ENCODE measurements around the gene SLC17A7. TPM values are rescaled to one million over a fixed set of nuclear protein-coding genes. Genes with fewer than 3 reads are reported as not detected.

SLC17A7 gene
- total and polyA plus RNA-seq, 2 experiments from 2014 or later = 0.77 to 2.2 TPM

DNA sequence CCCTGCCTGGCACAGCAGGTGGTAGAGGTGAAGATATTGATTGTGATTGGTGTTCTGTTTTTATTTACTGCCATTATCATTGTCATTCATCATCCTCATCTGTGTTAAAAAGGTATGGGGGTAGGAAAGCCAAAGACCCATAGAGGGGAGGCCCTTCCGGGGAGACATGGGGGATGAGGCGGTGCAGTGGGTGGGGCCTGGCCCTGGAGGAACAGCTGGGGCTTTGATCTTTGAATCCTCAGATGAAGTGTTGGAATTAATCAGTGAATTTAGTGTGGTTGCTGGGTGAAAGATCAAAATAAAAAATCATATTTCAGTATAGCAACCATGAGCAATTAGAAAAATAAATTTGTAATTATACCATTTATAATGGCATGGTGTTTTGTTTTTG, 25.5 kb downstream of the SLC17A7 start:
- Histone ChIP-seq H3K27me3 (no peaks in the 10 kb centered on the region), H3K9me3 (ENCODE audit: low read depth) (no peaks in the 10 kb centered on the region), H3K4me1 (ENCODE audit: low read depth) (peaks cover 9% of the 10 kb centered on the region), H3K27ac (no peak overlapping the region), H3K36me3 (no peaks in the 10 kb centered on the region), H3K4me3 (no peak overlapping the region)
- no peak for DNase-seq (ENCODE audit: low read depth in 1 of 2, low spot score in 1 of 2)
- no peak for TF ChIP-seq CTCF (IDR thresholded peaks at IDR 0.05; ENCODE audit: low read depth, low read length)

DNA sequence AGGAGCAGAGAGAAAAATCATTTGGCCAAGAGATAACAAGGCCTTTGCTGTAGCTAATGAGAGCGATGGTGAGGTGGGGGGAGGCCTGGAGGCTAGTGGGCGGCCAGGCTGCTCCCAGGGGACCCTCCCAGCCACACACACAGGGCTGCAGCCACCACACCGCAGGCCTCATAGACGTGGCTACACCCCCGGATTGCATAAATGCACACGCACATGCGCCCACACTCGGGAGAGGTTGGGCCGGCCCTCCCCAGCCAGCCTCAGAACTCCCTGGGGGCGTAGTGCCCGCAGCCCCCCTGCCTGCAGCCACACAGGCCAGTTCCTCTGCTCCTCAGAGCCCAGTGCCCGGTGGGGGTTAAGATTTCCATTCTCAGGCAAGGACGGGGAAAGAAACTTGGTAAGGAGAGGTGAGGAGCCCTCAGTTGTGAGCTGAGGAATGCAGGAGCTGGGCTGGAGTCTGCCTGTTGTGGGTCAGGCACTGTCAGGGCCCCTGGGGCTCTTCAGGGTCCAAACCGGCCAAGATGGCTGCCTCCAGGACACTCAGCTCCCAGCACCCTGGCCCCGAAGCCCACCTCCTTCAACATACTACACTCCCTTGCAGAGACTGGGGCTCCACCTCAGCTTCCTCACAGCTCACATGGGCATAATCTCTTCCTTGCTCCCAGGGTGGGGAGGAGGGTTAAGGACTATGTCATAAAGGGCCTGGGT, 26.1 kb downstream of the SLC17A7 start:
- no peak overlapping the region for H3K27ac ChIP-seq
- H3K4me3 ChIP-seq = no peak overlapping the region
- H3K4me1 ChIP-seq (ENCODE audit: low read depth) = peaks cover 9% of the 10 kb centered on the region
- no peaks in the 10 kb centered on the region for H3K9me3 ChIP-seq (ENCODE audit: low read depth)
- no peaks in the 10 kb centered on the region for H3K36me3 ChIP-seq
- H3K27me3 ChIP-seq = no peaks in the 10 kb centered on the region
- no peak for TF ChIP-seq CTCF (IDR thresholded peaks at IDR 0.05; ENCODE audit: low read depth, low read length)
- peak in 1 of 2 donors; percentile 86 for DNase-seq (ENCODE audit: low read depth in 1 of 2, low spot score in 1 of 2)

DNA sequence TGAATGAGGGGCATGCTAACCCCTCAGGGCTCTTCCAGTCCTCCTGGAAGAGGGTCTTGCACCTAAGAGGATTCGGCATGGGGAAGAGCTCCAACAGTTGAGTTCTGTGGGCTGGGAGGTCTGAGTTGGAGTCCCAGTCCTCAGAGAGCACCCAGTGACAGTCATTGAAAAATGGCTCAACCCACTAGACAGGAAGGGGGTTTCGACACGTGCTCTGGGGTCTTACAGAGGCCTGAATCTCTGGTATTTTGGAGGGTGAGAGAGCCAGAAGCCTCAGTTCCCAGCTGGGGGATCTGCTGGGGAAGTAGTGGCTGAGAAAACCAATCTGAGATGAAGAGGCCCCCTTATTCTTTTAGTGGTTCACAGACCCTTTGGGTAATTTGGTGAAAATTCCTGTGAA, 27.1 kb downstream of the SLC17A7 start:
- Histone ChIP-seq H3K9me3 (ENCODE audit: low read depth) (no peaks in the 10 kb centered on the region), H3K4me1 (ENCODE audit: low read depth) (peaks cover 14% of the 10 kb centered on the region), H3K27me3 (no peaks in the 10 kb centered on the region), H3K36me3 (no peaks in the 10 kb centered on the region), H3K27ac (no peak overlapping the region), H3K4me3 (no peak overlapping the region)
- TF ChIP-seq CTCF (IDR thresholded peaks at IDR 0.05; ENCODE audit: low read depth, low read length) = no peak
- no peak for DNase-seq (ENCODE audit: low read depth in 1 of 2, low spot score in 1 of 2)

DNA sequence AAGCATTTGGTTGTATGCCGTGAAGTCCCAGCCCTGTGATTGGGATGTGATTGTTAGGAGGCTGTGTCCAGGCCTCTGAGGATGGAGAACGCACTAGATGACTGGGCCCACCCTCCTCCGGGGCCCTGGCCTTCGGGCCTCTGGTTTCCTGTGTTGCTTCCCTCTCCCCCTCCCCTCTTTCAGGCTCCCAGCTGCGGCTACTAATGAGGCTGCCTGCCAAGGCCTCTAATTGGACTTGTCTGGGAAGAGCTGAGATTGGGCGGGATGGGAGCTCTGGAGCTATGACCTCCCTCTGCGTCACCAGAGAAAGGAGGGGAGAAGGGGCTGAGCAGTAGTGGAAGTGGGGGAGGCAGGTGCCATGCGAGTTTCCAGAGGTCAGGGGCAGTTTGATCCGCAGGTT, 28.0 kb downstream of the SLC17A7 start:
- peaks cover 14% of the 10 kb centered on the region for H3K4me1 ChIP-seq (ENCODE audit: low read depth)
- H3K27me3 ChIP-seq = no peaks in the 10 kb centered on the region
- TF ChIP-seq CTCF (IDR thresholded peaks at IDR 0.05; ENCODE audit: low read depth, low read length) = no peak
- no peak overlapping the region for H3K27ac ChIP-seq
- peak in 1 of 2 donors; percentile 35 for DNase-seq (ENCODE audit: low read depth in 1 of 2, low spot score in 1 of 2)
- no peaks in the 10 kb centered on the region for H3K36me3 ChIP-seq
- no peak overlapping the region for H3K4me3 ChIP-seq
- no peaks in the 10 kb centered on the region for H3K9me3 ChIP-seq (ENCODE audit: low read depth)

DNA sequence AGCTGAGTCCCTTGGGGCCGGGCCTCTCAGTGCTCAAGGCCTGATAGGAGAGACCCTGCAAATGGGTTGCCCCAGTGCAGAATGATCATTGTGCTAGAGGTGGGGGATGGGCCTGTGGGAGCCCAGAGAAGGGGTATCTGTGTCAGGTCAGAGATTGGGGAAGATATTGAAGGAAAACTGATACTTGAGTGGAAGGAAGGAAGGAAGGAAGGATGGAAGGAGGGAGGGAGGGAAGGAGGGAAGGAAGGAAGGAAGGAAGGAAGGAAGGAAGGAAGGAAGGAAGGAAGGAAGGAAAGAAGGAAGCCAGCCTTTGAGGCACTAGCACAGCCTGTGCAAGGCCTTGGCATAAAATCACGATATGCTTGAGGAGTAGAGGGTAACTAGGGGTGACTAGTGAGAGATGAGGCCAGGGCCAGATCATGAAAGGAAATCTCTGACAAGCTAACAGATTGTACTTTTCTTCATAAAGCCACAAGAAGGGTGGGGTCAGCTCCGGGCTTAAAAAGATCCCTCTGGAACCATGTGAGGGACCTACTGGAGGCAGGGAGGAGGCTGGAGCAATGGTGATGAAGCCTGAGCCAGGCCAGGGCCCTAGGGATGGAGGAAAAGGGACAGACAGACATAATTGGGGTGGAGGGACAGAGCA, 29.5 kb downstream of the SLC17A7 start:
- Histone ChIP-seq H3K9me3 (ENCODE audit: low read depth) (no peaks in the 10 kb centered on the region), H3K4me1 (ENCODE audit: low read depth) (peaks cover 14% of the 10 kb centered on the region)
- TF ChIP-seq CTCF (IDR thresholded peaks at IDR 0.05; ENCODE audit: low read depth, low read length) = no peak

More for the DNA sequence above, 29.5 kb downstream of the SLC17A7 start:
- no peak for DNase-seq (ENCODE audit: low read depth in 1 of 2, low spot score in 1 of 2)
- H3K4me3 ChIP-seq = no peak overlapping the region
- no peaks in the 10 kb centered on the region for H3K27me3 ChIP-seq
- no peak overlapping the region for H3K27ac ChIP-seq
- no peaks in the 10 kb centered on the region for H3K36me3 ChIP-seq
